Measurements from ENCODE around the gene SERPINA6.

- TF ChIP-seq, protein P1, sequence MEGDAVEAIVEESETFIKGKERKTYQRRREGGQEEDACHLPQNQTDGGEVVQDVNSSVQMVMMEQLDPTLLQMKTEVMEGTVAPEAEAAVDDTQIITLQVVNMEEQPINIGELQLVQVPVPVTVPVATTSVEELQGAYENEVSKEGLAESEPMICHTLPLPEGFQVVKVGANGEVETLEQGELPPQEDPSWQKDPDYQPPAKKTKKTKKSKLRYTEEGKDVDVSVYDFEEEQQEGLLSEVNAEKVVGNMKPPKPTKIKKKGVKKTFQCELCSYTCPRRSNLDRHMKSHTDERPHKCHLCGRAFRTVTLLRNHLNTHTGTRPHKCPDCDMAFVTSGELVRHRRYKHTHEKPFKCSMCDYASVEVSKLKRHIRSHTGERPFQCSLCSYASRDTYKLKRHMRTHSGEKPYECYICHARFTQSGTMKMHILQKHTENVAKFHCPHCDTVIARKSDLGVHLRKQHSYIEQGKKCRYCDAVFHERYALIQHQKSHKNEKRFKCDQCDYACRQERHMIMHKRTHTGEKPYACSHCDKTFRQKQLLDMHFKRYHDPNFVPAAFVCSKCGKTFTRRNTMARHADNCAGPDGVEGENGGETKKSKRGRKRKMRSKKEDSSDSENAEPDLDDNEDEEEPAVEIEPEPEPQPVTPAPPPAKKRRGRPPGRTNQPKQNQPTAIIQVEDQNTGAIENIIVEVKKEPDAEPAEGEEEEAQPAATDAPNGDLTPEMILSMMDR (IDR thresholded peaks at IDR 0.05) = no peak
- TF ChIP-seq POLR2A (IDR thresholded peaks at IDR 0.05) = no peak
Observed at GRCh38 chr14:94285158-94285557, 38.0 kb downstream of the SERPINA6 start.

Measured in thyroid gland (tissue), 4 donors.